ENCODE results near the gene SBK1.
"Not testable (repeated sequence)": the region's sequence is repeated elsewhere in the genome, so short reads cannot be mapped to it uniquely, and the experiment has no call there.

The SBK1 gene

GRCh38 chr16:28335678-28336077 is 43.4 kb downstream of the SBK1 start:
- not testable (repeated sequence) for DNase-seq (ENCODE audit: low spot score)

GRCh38 chr16:28336940-28337710 is 44.8 kb downstream of the SBK1 start:
- DNase-seq (ENCODE audit: low spot score) = not testable (repeated sequence)

GRCh38 chr16:28338230-28338629 is 45.9 kb downstream of the SBK1 start:
- not testable (repeated sequence) for DNase-seq (ENCODE audit: low spot score)

GRCh38 chr16:28362600-28362999 is 70.3 kb downstream of the SBK1 start:
- not testable (repeated sequence) for DNase-seq (ENCODE audit: low spot score)

GRCh38 chr16:28363408-28363807 is 71.1 kb downstream of the SBK1 start, which contains the start of gene NPIPB6:
NPIPB6 (minus strand) TSS chr16:28363508; CDS start chr16:28362822, 686 bp downstream.
- DNase-seq (ENCODE audit: low spot score) = not testable (repeated sequence)

- DNase-seq (ENCODE audit: low spot score) = not testable (repeated sequence)
These were observed 72.2 kb downstream of the SBK1 start for GRCh38 chr16:28364268-28365173.

GRCh38 chr16:28367926-28368325 is 75.6 kb downstream of the SBK1 start:
- DNase-seq (ENCODE audit: low spot score) = not testable (repeated sequence)
